Vagina (tissue), 2 donors: ENCODE results near the gene ITFG2. TPM values are rescaled to one million over a fixed set of nuclear protein-coding genes. Genes with fewer than 3 reads are reported as not detected.

Source experiments
- DNase-seq, 2 donors: peaks; one replicate each; pipeline ENCODE4 v3.0.0-alpha.2; 2017; ENCODE audit errors: extremely low spot score in 2 of 2
- H3K27ac ChIP-seq: fragments of 200-600 bp; sonication (generic); one replicate; pipeline ENCODE4 v1.5.1; 2019
- H3K27me3 ChIP-seq: fragments of 200-600 bp; sonication (generic); one replicate; pipeline ENCODE4 v1.5.1; 2019
- H3K36me3 ChIP-seq, 2 donors: fragments of 200-600 bp; sonication (generic); one replicate each; pipeline ENCODE4 v1.5.1; 2017 to 2019
- H3K4me1 ChIP-seq: fragments of 200-600 bp; sonication (generic); one replicate; pipeline ENCODE4 v1.5.1; 2019
- H3K4me3 ChIP-seq, 2 donors: fragments of 200-600 bp; sonication (generic); 1 replicate in 1 of 2; 2 replicates in 1 of 2; pipeline ENCODE4 v1.5.1; 2016 to 2019
- H3K9me3 ChIP-seq: fragments of 200-600 bp; sonication (generic); one replicate; pipeline ENCODE4 v1.5.1; 2019
- POLR2A ChIP-seq, 2 donors: fragments of 450-650 bp; IDR thresholded peaks; one replicate each; pipeline ENCODE4 v1.6.1; 2017; ENCODE audit warnings: antibody characterized with exemption in 2 of 2, mild to moderate bottlenecking in 2 of 2, moderate library complexity in 2 of 2
- POLR2AphosphoS5 ChIP-seq, 2 donors: sonication (generic); formaldehyde crosslinking; IDR thresholded peaks; one replicate each; pipeline ENCODE4 v1.9.0; 2017; ENCODE audit warnings: antibody characterized with exemption in 2 of 2, mild to moderate bottlenecking in 2 of 2, low read depth in 1 of 2; ENCODE audit not compliant: insufficient read depth in 1 of 2
- intact Hi-C: fragments of 100-400 bp; cut with DNase I; formaldehyde crosslinking; loops from one replicate; pipeline ENCODE4 v1.15.1; 2023
- total RNA-seq: library from RNA; depleted of rRNA; stranded (reverse); fragments of >200 nt; gene quantifications from one replicate; pipeline ENCODE4 v1.2.3, GENCODE V29; 2016
- TF ChIP-seq, protein P1 (sequence below), 3 experiments: fragments of 450-650 bp in 2 of 3; fragments of 200-600 bp in 1 of 3; sonication (generic) in 1 of 3; IDR thresholded peaks; one replicate each; pipeline ENCODE4 v1.5.1; 2017 to 2019; ENCODE audit warnings: antibody characterized with exemption in 3 of 3, mild to moderate bottlenecking in 2 of 3, moderate library complexity in 2 of 3

Gene ITFG2
- total RNA-seq, 1 donor from 2014 or later, result 30.4 TPM

DNA sequence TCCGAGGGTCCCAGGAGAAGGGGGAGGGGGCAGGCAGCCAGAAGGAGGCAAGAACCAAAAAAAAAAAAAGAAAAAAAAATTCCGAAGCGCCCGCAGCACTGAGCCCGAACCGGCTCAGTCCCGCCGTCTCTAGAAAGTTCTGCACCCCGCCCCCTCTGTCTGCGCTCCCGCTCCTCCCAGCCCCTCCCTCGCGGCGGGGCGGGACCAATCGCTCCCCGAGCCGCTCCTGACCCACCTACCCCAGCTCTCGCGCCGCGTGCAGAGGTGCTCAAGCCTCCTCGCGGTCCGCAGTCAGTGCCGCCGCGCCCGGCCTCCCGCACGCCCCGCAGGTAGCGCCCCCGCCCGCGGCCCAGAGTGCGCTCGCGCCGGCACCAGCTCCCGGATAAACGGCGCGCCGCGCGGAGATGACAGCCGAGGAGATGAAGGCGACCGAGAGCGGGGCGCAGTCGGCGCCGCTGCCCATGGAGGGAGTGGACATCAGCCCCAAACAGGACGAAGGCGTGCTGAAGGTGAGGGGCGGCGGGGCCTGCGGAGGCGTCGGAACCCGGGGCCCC is 17.7 kb upstream of the ITFG2 start, which contains the start of gene FKBP4:
Gene FKBP4, plus strand, starts transcription at position 235 of the 554 bp plus-strand sequence. Its CDS starts 170 bp downstream, at position 405.
- Histone ChIP-seq H3K9me3 (no peaks in the 10 kb centered on the region), H3K4me1 (peaks cover 38% of the 10 kb centered on the region), H3K27ac (peak within 1 kb of the TSS; percentile 99), H3K4me3 (peak within 1 kb of the TSS; percentile 64 to 93), H3K36me3 (peaks cover 0 to 22% of the 10 kb centered on the region in 2 donors), H3K27me3 (no peaks in the 10 kb centered on the region)
- peak in 1 of 2 donors; percentile 93 for DNase-seq
- peak; percentile 87 to 88 for TF ChIP-seq POLR2AphosphoS5 (IDR thresholded peaks at IDR 0.05; ENCODE audit: insufficient read depth in 1 of 2, low read depth in 1 of 2)
- peak; percentile 69 to 92 for TF ChIP-seq POLR2A (IDR thresholded peaks at IDR 0.05)
- TF ChIP-seq, protein P1, sequence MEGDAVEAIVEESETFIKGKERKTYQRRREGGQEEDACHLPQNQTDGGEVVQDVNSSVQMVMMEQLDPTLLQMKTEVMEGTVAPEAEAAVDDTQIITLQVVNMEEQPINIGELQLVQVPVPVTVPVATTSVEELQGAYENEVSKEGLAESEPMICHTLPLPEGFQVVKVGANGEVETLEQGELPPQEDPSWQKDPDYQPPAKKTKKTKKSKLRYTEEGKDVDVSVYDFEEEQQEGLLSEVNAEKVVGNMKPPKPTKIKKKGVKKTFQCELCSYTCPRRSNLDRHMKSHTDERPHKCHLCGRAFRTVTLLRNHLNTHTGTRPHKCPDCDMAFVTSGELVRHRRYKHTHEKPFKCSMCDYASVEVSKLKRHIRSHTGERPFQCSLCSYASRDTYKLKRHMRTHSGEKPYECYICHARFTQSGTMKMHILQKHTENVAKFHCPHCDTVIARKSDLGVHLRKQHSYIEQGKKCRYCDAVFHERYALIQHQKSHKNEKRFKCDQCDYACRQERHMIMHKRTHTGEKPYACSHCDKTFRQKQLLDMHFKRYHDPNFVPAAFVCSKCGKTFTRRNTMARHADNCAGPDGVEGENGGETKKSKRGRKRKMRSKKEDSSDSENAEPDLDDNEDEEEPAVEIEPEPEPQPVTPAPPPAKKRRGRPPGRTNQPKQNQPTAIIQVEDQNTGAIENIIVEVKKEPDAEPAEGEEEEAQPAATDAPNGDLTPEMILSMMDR (IDR thresholded peaks at IDR 0.05), result peak in 1 of 3 experiments; percentile 26
- intact Hi-C loops, result no loop called here

DNA sequence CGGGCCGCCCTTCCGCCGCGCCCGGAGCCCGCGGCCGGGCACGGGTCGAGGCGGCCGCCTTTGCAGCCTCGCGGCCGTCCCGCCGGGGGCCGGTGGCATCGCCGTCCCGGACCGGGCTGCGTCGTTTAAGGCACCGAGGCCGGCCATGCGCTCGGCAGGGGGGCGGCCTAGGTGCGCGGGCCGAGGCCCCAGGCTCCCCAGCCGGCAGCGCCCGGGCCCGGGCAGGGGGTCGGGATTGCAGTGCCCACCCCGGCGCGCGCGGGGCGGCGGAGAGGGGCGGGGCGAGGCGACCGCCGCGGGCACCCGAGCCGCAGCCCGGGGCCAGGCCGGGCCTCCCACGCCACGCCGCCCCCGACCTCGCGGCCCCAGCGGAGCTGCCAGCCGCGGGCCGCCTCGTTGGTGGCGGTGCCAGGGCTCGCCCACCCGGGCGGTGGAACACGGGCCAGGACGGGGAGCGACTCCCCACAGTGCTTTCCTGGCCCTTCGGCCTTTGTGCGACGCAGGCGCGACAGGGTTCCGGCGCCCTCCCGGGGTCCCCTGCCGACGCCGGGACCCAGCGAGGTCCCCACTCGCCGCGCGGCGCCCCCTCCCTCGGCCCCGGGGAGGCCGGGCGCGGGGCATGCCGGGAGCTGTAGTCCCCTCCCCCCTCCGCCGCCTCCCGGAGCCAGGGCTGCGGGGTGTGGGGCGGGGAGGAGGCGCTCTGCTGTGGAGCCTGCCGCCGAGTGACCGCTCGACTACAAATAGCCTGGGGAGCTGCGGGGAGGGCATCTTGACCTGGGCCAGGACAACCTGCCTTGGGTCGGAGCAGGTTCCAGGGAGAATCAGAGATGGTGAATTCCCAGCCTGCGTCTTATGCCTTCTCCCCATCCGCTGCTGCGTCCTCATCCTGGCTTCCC is 16.9 kb upstream of the ITFG2 start:
- TF ChIP-seq, protein P1 (IDR thresholded peaks at IDR 0.05), result peak in 1 of 3 experiments; percentile 5
- TF ChIP-seq POLR2A (IDR thresholded peaks at IDR 0.05) (peak in 1 of 2 donors; percentile 21), POLR2AphosphoS5 (IDR thresholded peaks at IDR 0.05; ENCODE audit: insufficient read depth in 1 of 2, low read depth in 1 of 2) (peak; percentile 69 to 74)
- intact Hi-C loops, result no loop called here
- Histone ChIP-seq H3K9me3 (no peaks in the 10 kb centered on the region), H3K27me3 (no peaks in the 10 kb centered on the region), H3K4me3 (peak overlapping the region; percentile 64 to 93), H3K36me3 (peaks cover 0 to 29% of the 10 kb centered on the region in 2 donors), H3K4me1 (peaks cover 46% of the 10 kb centered on the region), H3K27ac (peak overlapping the region; percentile 99)
- DNase-seq, result no peak

DNA sequence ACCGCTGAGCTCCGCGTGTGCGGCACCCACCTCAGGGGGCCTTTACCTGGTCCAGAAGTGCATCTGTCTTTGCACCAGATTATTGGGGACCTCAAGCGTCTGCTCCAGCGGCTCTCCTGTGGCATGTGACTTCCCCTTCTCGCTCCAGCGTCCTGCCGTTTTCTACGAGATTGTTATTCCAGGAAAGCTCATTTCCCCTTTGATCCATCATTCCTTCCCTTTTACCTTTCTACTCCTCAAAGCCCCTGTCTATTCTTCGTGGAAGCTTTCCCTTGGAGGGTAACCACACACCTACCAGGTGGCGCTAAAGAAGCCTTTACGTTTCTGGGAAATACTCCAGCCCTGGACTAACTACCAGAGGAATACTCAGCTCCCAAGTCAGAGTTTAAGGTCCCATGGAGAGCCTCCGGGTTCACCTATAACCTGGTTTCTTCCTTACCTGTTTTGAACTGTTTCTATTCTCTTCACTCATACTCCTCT is 16.2 kb upstream of the ITFG2 start:
- H3K4me3 ChIP-seq, result peak overlapping the region; percentile 64 to 93
- peak overlapping the region; percentile 99 for H3K27ac ChIP-seq
- DNase-seq, result no peak
- H3K9me3 ChIP-seq, result no peaks in the 10 kb centered on the region
- peaks cover 53% of the 10 kb centered on the region for H3K4me1 ChIP-seq
- intact Hi-C loops, result no loop called here
- peaks cover 0 to 36% of the 10 kb centered on the region in 2 donors for H3K36me3 ChIP-seq
- H3K27me3 ChIP-seq, result no peaks in the 10 kb centered on the region
- TF ChIP-seq POLR2AphosphoS5 (IDR thresholded peaks at IDR 0.05; ENCODE audit: insufficient read depth in 1 of 2, low read depth in 1 of 2), result peak in 1 of 2 donors; percentile 58
- TF ChIP-seq, protein P1 (IDR thresholded peaks at IDR 0.05), result no peak

DNA sequence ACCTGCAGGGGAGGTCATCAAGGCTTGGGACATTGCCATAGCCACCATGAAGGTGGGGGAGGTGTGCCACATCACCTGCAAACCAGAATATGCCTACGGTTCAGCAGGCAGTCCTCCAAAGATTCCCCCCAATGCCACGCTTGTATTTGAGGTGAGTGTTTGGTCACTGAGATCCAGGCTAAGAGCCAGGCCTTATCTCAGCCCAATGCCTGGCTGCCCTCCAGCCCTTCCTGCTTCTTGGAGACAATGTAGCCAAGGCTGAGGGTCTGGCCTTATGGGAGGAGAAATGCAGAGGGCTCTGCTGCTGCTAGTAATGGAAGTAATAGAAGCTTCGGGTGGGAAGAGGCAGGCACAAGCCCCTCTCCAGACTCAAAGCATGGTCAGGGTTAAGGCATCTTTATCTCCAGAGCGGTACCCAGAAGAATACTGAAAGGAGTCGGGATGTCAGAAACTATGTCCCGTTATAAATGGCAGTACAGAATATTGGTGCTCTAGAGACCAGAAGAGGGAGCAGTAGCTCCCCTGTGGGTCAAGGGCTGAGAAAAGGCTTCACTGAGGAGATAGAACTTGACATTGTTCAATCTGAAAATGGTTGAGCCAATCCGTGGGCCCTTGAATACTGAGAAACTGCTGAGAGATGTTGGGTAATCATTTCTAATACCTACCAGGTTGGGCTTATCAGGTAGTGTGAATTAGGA is 14.6 kb upstream of the ITFG2 start:
- no peaks in the 10 kb centered on the region for H3K27me3 ChIP-seq

More for the DNA sequence above, 14.6 kb upstream of the ITFG2 start:
- intact Hi-C loops, result no loop called here
- H3K27ac ChIP-seq, result no peak overlapping the region
- H3K36me3 ChIP-seq, result peaks cover 0 to 52% of the 10 kb centered on the region in 2 donors
- no peak for DNase-seq
- peaks cover 55% of the 10 kb centered on the region for H3K4me1 ChIP-seq
- no peak overlapping the region for H3K4me3 ChIP-seq
- H3K9me3 ChIP-seq, result no peaks in the 10 kb centered on the region
- TF ChIP-seq POLR2AphosphoS5 (IDR thresholded peaks at IDR 0.05; ENCODE audit: insufficient read depth in 1 of 2, low read depth in 1 of 2) (no peak), POLR2A (IDR thresholded peaks at IDR 0.05) (no peak)
- TF ChIP-seq, protein P1 (IDR thresholded peaks at IDR 0.05), result no peak
